ENCODE results near the gene CCDC102A. TPM values are rescaled to one million over a fixed set of nuclear protein-coding genes. Genes with fewer than 3 reads are reported as not detected.

Gene CCDC102A
- total RNA-seq, 1 experiment from 2014 or later, result 4.1 TPM

DNA sequence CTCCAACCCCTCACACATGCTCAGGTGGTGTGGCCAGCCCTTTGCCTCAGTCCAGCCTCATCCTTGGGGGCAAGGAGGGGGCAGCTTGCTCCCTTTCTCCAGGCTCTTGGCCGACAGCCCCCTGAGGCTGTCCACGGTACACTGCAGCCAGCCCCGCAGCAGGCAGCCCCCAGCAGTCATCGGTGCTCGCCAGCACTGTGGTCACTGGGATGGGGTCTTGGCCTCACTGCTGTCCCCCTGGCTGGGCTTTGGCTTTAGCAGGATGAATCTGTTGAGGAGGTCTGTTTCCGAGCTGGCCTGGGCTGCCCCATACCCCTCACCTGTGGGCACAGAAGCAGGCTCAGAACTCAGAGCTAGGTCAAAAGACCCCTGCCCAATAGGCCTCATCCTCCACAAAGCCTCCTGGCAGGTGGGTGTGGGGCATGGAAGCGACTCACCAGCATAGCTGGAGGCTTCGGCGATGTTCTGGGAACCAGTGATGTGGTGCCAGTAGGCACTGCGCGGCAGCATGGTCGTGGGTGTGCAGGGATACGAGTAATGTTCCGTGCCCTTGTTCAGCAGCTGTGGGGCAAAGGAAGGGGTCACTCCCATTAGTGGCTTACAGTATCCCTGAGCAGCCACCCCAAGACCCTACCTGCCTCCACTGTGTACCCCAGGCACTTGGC, 63.1 kb downstream of the CCDC102A start:
- Mint-ChIP-seq H3K4me1 (ENCODE audit: insufficient read depth, unreplicated experiment) (no peaks in the 10 kb centered on the region), H3K36me3 (ENCODE audit: insufficient read depth, unreplicated experiment) (peaks cover 31% of the 10 kb centered on the region), H3K9me3 (ENCODE audit: unreplicated experiment) (no peaks in the 10 kb centered on the region), H3K27me3 (ENCODE audit: insufficient read depth, unreplicated experiment) (no peaks in the 10 kb centered on the region), H3K4me3 (ENCODE audit: unreplicated experiment) (no peak overlapping the region), H3K27ac (ENCODE audit: low read depth, unreplicated experiment) (no peak overlapping the region)
- TF ChIP-seq, protein P1, sequence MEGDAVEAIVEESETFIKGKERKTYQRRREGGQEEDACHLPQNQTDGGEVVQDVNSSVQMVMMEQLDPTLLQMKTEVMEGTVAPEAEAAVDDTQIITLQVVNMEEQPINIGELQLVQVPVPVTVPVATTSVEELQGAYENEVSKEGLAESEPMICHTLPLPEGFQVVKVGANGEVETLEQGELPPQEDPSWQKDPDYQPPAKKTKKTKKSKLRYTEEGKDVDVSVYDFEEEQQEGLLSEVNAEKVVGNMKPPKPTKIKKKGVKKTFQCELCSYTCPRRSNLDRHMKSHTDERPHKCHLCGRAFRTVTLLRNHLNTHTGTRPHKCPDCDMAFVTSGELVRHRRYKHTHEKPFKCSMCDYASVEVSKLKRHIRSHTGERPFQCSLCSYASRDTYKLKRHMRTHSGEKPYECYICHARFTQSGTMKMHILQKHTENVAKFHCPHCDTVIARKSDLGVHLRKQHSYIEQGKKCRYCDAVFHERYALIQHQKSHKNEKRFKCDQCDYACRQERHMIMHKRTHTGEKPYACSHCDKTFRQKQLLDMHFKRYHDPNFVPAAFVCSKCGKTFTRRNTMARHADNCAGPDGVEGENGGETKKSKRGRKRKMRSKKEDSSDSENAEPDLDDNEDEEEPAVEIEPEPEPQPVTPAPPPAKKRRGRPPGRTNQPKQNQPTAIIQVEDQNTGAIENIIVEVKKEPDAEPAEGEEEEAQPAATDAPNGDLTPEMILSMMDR (IDR thresholded peaks at IDR 0.05; ENCODE audit: unreplicated experiment), result no peak
- ChIA-PET CTCF (interaction anchor here (0.6 to 2.2 kb wide), 2 partner anchors 11 to 140 kb away, joined by 4 to 13 read pairs; partner anchors contain the start of gene POLR2C), POLR2A (interaction anchor here (0.6 to 1.6 kb wide), 3 partner anchors 9 to 12 kb away, joined by 4 to 5 read pairs (median 4); partner anchors contain the start of gene POLR2C)
- intact Hi-C loops (cut with micrococcal nuclease), result no loop called here
- DNase-seq (ENCODE audit: unreplicated experiment), result no peak
- no TSS peak for BruUV-seq (replicated peaks)

DNA sequence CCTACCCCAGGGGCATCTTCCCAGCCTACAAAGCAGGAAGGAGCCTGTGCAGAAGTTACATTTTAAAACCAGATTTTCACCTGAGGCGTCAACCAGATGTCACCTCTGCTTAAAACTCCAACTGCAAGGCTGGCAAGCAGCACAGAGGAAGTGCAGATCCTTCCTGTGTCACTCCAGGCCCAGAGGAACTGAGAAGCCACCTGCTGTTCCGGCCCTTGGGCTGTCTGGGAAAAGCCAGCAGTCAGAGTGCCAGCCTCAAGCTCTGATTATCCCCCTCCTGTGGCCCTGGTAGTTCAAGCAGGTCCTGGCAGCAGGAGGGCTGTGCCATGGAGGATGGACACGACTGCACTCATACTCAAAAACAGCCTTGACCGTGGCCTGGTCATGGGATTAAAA, 63.7 kb downstream of the CCDC102A start:
- Mint-ChIP-seq H3K9me3 (ENCODE audit: unreplicated experiment) (no peaks in the 10 kb centered on the region), H3K36me3 (ENCODE audit: insufficient read depth, unreplicated experiment) (peaks cover 37% of the 10 kb centered on the region), H3K4me3 (ENCODE audit: unreplicated experiment) (no peak overlapping the region), H3K27ac (ENCODE audit: low read depth, unreplicated experiment) (no peak overlapping the region), H3K4me1 (ENCODE audit: insufficient read depth, unreplicated experiment) (no peaks in the 10 kb centered on the region), H3K27me3 (ENCODE audit: insufficient read depth, unreplicated experiment) (no peaks in the 10 kb centered on the region)
- intact Hi-C loops (cut with micrococcal nuclease), result no loop called here
- POLR2A ChIA-PET, result interaction anchor here (1.0 to 1.6 kb wide), 3 partner anchors 8 to 26 kb away, joined by 4 read pairs; partner anchors contain the start of gene POLR2C
- no TSS peak for BruUV-seq (replicated peaks)
- CTCF ChIA-PET, result interaction anchor here (2.2 kb wide), 1 partner anchor 11 kb away, joined by 13 read pairs; the partner anchor contains the start of gene POLR2C
- TF ChIP-seq, protein P1 (IDR thresholded peaks at IDR 0.05; ENCODE audit: unreplicated experiment), result no peak
- no peak for DNase-seq (ENCODE audit: unreplicated experiment)

DNA sequence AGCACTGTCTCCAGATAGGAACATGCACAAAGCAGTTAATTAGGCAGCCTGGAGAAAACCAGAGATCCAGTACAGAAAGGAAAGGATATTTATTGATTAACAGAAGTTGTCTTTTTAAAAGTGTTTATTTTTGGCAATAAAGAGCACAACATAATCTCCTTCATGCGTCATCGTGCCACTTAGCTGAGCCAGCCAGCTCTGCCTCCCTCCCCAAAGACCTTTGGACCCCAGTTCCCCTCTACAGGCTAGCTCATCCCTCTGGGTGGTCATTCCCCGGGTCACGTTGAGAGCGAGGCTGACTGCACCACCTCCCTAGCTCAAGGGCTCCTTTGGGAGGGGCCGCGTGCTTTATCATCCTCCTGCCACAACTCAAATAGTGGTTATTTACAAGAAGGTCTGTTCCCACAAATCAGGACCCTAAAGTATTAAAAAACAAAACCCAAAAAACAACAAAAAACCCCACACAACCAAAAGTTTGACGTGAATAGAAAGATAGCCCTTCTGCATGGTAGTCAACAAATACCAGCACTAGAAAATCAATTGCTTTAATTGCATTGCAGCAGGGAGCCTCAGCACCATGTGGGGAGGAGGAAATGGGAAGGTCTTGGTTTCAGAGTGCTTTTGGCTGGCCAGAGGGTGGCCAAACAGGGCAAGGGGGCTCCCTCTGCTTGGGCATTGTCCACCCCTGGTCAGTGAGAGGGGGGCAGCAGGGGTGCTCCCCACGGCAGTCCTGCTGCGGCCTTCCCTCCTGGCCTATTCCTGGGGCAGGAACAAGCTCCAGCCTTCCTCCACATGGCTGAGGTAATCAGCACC, 64.3 kb downstream of the CCDC102A start:
- no peaks in the 10 kb centered on the region for H3K27me3 Mint-ChIP-seq (ENCODE audit: insufficient read depth, unreplicated experiment)
- no TSS peak for BruUV-seq (replicated peaks)
- TF ChIP-seq, protein P1 (IDR thresholded peaks at IDR 0.05; ENCODE audit: unreplicated experiment), result no peak
- H3K4me3 Mint-ChIP-seq (ENCODE audit: unreplicated experiment), result no peak overlapping the region
- ChIA-PET POLR2A (interaction anchor here (1.0 to 1.6 kb wide), 3 partner anchors 8 to 25 kb away, joined by 4 read pairs; partner anchors contain the start of gene POLR2C), CTCF (interaction anchor here (2.2 kb wide), 1 partner anchor 10 kb away, joined by 13 read pairs; the partner anchor contains the start of gene POLR2C)
- no peak for DNase-seq (ENCODE audit: unreplicated experiment)
- H3K4me1 Mint-ChIP-seq (ENCODE audit: insufficient read depth, unreplicated experiment), result no peaks in the 10 kb centered on the region
- no peak overlapping the region for H3K27ac Mint-ChIP-seq (ENCODE audit: low read depth, unreplicated experiment)
- no peaks in the 10 kb centered on the region for H3K9me3 Mint-ChIP-seq (ENCODE audit: unreplicated experiment)
- H3K36me3 Mint-ChIP-seq (ENCODE audit: insufficient read depth, unreplicated experiment), result peaks cover 42% of the 10 kb centered on the region
- intact Hi-C loops (cut with micrococcal nuclease), result no loop called here

DNA sequence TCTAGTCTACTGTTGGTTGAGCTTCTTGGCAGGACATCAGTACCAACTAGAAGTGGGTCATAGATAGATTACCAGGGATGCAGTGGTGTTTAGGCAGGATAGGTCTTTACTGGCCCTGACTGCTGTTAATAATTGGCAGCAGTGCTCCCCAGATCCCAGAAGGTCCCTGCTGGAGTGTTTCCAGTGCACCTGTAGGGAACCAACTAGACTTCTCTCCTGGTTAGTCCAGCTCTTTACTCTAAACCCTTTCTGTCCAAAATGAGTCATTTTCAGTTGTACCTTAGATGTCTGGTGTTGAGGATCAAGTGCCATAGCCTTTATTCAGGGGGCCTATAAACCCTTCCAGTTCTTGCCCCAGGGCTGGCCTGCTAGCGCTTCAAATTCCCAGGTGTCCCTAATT, 65.2 kb downstream of the CCDC102A start:
- BruUV-seq (replicated peaks), result TSS peak; percentile 14
- Mint-ChIP-seq H3K4me1 (ENCODE audit: insufficient read depth, unreplicated experiment) (no peaks in the 10 kb centered on the region), H3K27me3 (ENCODE audit: insufficient read depth, unreplicated experiment) (no peaks in the 10 kb centered on the region), H3K27ac (ENCODE audit: low read depth, unreplicated experiment) (no peak overlapping the region), H3K9me3 (ENCODE audit: unreplicated experiment) (no peaks in the 10 kb centered on the region), H3K36me3 (ENCODE audit: insufficient read depth, unreplicated experiment) (peaks cover 44% of the 10 kb centered on the region), H3K4me3 (ENCODE audit: unreplicated experiment) (no peak overlapping the region)
- intact Hi-C loops (cut with micrococcal nuclease), result no loop called here
- ChIA-PET POLR2A (interaction anchor here (0.7 to 1.0 kb wide), 2 partner anchors 9 kb away, joined by 3 to 7 read pairs; partner anchors contain the start of gene POLR2C), CTCF (no interaction called here)
- no peak for DNase-seq (ENCODE audit: unreplicated experiment)
- TF ChIP-seq, protein P1 (IDR thresholded peaks at IDR 0.05; ENCODE audit: unreplicated experiment), result no peak
